ENCODE data around the gene TWF2.

The TWF2 gene

DNA sequence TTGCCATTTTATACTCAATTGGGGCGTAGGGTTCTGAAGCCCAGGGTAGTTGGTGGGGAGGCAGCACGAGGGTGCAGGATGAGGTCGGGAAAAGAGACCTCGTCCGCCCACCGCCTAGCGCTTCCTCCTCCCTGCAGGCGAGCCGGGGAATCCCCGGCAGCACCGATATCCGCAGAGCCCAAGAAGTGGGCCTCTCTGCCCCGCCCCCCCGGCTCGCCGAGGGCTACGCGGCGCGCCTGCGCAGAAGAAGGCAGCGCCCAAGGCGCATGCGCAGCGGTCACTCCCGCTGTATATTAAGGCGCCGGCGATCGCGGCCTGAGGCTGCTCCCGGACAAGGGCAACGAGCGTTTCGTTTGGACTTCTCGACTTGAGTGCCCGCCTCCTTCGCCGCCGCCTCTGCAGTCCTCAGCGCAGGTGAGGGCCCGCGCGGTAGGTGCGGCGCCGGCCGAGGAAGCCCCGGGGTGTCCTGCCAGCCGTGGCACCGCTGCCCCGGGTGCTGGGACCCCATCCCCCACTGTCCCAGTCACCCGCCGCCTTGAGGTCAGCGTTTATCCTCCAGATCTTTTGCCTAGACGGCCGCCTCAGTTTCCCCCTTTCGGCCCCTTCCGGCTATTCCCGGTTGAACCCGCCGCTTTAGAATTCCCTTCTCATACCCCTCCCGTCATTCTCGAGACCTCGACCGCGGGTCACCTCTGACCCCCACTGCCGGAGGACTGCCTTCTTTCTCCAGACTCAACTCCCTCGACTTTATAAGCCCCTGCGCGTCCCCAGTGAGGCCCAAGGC, 40.9 kb downstream of the TWF2 start, which contains the start of gene ALAS1:
Gene ALAS1, plus strand, starts transcription at position 319 of the 784 bp plus-strand sequence. CDS start 1,082 bp downstream, outside the sequence.
- Mint-ChIP-seq H3K36me3 (ENCODE audit: low read depth) (peaks cover 27% of the 10 kb centered on the region), H3K27ac (peak within 1 kb of the TSS; percentile 85), H3K4me1 (ENCODE audit: low read depth) (peaks cover 57% of the 10 kb centered on the region), H3K9me3 (no peaks in the 10 kb centered on the region), H3K4me3 (peak within 1 kb of the TSS; percentile 89), H3K27me3 (no peaks in the 10 kb centered on the region)

DNA sequence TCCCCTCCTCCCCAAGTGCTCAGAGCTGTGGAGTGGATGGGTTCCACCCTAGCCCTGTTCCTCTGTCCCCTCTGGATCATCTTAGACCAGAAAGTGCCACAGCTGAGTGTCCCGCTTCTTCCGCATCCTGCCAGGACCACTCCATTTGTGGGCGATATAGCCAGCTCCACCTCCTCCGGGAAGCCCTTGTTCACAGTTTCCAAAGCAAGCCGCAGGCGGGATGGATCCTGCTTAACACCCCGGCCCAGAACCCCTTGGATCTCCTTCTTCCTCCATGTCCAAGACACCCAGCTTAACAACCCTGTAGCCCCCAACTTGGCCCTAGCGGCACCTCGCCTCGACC, 41.5 kb downstream of the TWF2 start:
- peak overlapping the region; percentile 82 for H3K27ac Mint-ChIP-seq
- peaks cover 24% of the 10 kb centered on the region for H3K36me3 Mint-ChIP-seq (ENCODE audit: low read depth)
- H3K4me1 Mint-ChIP-seq (ENCODE audit: low read depth), result peaks cover 53% of the 10 kb centered on the region
- H3K9me3 Mint-ChIP-seq, result no peaks in the 10 kb centered on the region
- no peaks in the 10 kb centered on the region for H3K27me3 Mint-ChIP-seq
- peak overlapping the region; percentile 89 for H3K4me3 Mint-ChIP-seq

DNA sequence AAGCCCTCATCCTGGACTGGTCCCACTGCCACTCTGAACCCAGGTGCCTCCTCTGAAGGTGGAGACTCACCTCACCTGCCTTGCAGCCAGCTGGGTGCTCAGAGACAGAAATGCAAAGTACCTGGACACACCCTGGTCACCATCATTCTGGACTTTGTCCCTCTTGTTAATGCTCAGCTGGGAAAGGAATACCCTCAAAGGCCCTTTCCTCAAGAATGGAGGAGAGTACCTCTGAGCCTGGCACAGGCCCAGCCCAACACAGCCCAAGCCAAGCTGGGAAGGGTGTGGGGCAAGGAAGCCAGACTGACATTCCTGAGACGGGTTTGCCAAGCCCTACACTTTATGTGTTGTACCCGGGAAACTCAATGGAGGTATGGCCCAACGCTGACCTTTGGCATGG, 42.0 kb downstream of the TWF2 start:
- H3K9me3 Mint-ChIP-seq, result no peaks in the 10 kb centered on the region
- H3K27me3 Mint-ChIP-seq, result no peaks in the 10 kb centered on the region
- H3K27ac Mint-ChIP-seq, result no peak overlapping the region
- H3K4me1 Mint-ChIP-seq (ENCODE audit: low read depth), result peaks cover 48% of the 10 kb centered on the region
- H3K4me3 Mint-ChIP-seq, result no peak overlapping the region
- peaks cover 21% of the 10 kb centered on the region for H3K36me3 Mint-ChIP-seq (ENCODE audit: low read depth)

DNA sequence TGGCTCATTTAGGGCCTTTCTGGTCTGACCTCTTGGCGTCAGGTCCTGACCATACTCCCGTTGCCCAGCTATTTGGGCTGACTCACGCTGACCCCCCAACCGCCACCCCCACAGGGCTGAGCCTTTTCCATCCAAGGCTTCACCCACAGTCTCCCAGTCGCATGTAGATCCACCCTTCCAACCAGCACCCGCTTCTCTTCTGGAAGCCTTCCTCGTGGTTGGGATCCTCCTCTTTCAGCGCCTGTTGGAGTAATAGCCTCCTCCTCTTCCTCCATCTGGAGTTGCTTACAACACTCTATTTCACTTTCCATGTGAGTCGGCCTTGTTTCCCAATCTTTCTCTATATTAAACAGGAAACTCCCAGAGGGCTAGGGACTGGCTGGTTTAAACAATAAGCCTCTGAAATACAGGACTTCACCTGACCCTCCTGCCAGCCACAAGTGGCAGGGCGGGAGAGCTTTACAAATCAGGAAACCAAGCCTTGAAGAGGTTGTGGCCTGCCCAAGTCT, 43.1 kb downstream of the TWF2 start:
- H3K4me3 Mint-ChIP-seq, result no peak overlapping the region
- H3K9me3 Mint-ChIP-seq, result no peaks in the 10 kb centered on the region
- no peak overlapping the region for H3K27ac Mint-ChIP-seq
- H3K27me3 Mint-ChIP-seq, result no peaks in the 10 kb centered on the region
- peaks cover 38% of the 10 kb centered on the region for H3K4me1 Mint-ChIP-seq (ENCODE audit: low read depth)
- peaks cover 13% of the 10 kb centered on the region for H3K36me3 Mint-ChIP-seq (ENCODE audit: low read depth)

DNA sequence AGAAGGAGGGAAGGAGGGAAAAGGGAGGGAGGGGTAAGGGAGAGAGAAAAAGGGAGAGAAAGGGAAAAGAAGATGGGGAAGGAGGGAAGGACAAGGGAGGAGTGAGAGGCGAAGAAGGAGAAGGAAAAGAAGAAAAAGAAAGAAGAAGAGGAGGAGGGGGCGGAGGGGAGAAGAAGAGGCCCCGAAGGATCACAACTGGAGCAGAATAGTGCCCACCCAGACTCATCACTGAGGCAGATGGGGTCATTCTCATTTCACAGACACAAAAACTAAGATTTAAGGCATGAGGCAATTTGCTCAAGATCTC, 43.7 kb downstream of the TWF2 start:
- Mint-ChIP-seq H3K4me3 (no peak overlapping the region), H3K4me1 (ENCODE audit: low read depth) (peaks cover 34% of the 10 kb centered on the region), H3K9me3 (no peaks in the 10 kb centered on the region), H3K36me3 (ENCODE audit: low read depth) (peaks cover 10% of the 10 kb centered on the region), H3K27ac (no peak overlapping the region), H3K27me3 (no peaks in the 10 kb centered on the region)

DNA sequence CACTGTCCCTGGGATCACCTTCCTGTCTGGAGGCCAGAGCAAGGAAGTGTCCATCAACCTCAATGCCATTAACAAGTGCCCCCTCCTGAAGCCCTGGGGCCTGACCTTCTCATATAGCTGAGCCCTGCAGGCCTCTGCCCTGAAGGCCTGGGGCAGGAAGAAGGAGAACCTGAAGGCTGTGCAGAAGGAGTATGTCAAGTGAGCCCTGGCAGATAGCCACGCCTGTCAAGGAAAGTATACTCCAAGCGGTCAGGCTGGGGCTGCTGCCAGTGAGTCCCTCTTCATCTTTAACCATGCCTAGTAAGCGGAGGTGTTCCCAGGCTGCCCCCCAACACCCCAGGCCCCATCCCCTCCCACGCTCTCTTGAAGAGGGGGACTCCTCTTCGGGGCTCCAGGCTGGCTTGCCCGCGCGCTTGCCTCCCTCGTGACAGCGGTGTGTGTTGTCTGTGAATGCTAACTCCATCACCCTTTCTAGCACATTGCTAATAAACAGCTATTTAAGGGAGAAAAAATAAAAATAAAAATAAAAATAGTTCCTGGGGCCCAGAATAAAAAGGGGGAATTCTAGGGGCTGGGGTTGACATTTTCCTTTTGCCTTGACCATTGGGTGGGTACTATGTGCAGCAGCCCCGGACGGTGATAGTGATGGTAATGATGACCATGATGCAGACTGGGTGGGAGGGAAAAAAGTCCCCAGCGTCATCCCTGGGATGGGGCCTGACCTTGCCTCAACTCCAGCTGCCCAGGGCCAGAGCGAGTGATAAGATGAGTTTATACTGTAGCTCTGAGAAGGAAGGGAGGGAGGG, 44.3 kb downstream of the TWF2 start:
- H3K27ac Mint-ChIP-seq, result no peak overlapping the region

DNA sequence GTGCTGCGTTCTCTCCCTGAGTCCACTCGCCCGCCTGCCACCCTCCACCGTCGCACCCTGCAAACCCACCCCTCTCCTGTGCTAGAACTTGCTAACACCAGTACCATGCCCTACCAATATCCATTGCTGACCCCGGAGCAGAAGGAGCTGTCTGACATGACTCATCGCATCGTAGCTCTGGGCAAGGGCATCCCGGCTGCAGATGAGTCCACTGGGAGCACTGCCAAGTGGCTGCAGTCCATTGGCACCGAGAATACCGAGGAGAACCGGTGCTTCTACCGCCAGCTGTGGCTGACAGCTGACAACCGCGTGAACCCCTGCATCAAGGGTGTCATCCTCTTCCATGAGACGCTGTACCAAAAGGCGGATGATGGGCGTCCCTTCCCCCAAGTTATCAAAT, 45.9 kb downstream of the TWF2 start:
- Mint-ChIP-seq H3K4me3 (no peak overlapping the region), H3K9me3 (no peaks in the 10 kb centered on the region), H3K27ac (no peak overlapping the region), H3K4me1 (ENCODE audit: low read depth) (peaks cover 19% of the 10 kb centered on the region), H3K36me3 (ENCODE audit: low read depth) (no peaks in the 10 kb centered on the region), H3K27me3 (no peaks in the 10 kb centered on the region)

More for the DNA sequence above, 44.3 kb downstream of the TWF2 start:
- H3K4me1 Mint-ChIP-seq (ENCODE audit: low read depth), result peaks cover 31% of the 10 kb centered on the region
- H3K36me3 Mint-ChIP-seq (ENCODE audit: low read depth), result peaks cover 6% of the 10 kb centered on the region
- no peaks in the 10 kb centered on the region for H3K27me3 Mint-ChIP-seq
- no peak overlapping the region for H3K4me3 Mint-ChIP-seq
- H3K9me3 Mint-ChIP-seq, result no peaks in the 10 kb centered on the region

DNA sequence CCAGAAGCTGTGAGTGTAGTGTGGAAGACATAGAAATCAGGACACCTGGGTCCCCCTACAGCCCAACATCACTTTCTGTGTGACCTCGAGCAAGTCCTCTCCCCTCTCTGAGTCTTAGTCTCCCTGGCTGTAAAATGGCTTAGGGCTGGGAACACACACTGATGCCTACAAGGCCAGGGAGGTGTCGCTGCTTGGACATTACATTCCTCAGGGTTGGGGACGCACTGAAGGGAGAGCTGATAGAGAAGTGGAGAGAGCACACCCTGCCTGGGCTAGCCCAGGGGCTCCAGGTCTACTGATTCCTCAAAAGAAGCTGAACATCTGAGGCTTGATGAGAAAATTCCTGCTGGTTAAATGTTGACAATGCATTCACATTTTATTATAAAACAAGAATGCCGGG, 47.3 kb downstream of the TWF2 start:
- Mint-ChIP-seq H3K27me3 (no peaks in the 10 kb centered on the region), H3K27ac (no peak overlapping the region), H3K4me1 (ENCODE audit: low read depth) (peaks cover 7% of the 10 kb centered on the region), H3K36me3 (ENCODE audit: low read depth) (no peaks in the 10 kb centered on the region), H3K9me3 (no peaks in the 10 kb centered on the region), H3K4me3 (no peak overlapping the region)

DNA sequence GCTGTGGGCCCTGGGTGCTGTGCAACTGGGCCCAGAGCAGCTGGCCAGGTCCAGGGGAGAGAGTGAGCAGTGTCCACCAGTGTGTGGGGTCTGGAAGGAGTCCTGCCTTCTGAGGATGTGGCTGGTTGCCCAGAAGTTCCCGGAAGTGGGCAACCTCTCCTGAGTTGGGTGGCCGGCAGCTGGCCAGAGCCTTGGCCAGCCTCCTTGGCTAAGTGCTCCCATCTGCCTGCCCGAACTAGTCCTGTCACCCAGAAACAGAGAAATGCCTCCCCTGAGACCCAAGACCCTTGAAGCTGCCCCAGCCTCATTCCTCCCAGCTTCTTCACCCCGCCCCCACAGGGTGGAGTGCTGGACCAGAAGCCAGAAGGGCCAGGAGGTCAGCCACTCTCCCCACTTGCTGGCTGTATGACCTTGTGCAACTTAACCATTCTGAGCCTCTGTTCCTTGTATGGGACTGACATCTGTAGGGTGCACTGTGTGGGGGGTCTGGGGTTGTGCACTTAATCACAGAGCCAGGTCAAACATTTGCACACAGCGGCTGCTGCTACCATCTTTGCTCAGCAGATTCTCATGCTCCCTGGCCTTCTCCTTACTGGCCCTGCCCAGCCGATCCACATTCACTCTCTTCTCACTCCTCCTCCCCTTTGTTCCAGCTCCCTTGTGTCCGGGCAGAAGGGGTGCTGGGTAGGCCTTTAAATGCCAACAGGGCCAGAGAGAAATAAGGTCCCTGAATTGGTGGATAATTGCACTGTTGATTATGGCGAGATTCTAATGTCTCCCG, 48.5 kb downstream of the TWF2 start:
- H3K4me1 Mint-ChIP-seq (ENCODE audit: low read depth), result no peaks in the 10 kb centered on the region
- H3K4me3 Mint-ChIP-seq, result no peak overlapping the region
- H3K27ac Mint-ChIP-seq, result no peak overlapping the region
- H3K36me3 Mint-ChIP-seq (ENCODE audit: low read depth), result no peaks in the 10 kb centered on the region
- H3K9me3 Mint-ChIP-seq, result no peaks in the 10 kb centered on the region
- no peaks in the 10 kb centered on the region for H3K27me3 Mint-ChIP-seq

DNA sequence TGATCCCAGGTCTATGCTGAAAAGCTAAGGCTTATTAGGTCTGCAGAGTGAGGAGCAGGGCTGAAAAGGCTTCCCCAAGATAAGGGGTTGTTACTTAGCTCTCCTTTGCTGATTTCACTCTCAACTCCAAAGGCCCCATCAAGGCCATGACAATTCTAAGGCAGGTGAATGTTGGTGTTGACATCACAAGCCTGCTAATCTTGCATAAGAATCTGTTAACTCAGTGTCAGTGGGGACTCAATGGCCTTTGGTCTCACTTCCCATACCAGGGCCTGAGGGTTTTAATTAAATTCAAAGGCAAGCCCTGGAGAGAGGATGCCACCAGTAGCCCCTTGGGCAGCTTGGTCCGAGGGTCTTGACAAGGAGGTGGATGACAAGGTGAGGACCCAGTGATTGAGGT, 50.4 kb downstream of the TWF2 start:
- H3K27me3 Mint-ChIP-seq, result no peaks in the 10 kb centered on the region
- no peaks in the 10 kb centered on the region for H3K4me1 Mint-ChIP-seq (ENCODE audit: low read depth)
- no peak overlapping the region for H3K27ac Mint-ChIP-seq
- no peaks in the 10 kb centered on the region for H3K36me3 Mint-ChIP-seq (ENCODE audit: low read depth)
- no peaks in the 10 kb centered on the region for H3K9me3 Mint-ChIP-seq
- H3K4me3 Mint-ChIP-seq, result no peak overlapping the region

DNA sequence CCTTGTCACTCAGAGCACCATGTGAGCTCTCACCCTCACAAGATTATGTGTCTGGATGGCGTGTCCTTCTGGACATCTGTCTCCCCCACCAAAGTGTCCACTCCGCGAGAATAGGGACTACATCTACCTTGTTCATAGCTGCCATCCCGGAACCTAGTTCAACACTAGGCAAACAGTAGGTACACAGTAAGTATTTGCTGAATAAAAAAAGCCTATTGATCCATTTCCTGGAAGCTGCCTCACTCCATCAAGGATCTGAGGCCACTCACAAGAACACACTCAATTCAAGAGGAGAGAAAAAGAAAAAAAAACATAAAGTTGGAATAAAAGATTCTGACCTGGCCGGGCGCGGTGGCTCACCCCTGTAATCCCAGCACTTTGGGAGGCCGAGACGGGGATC, 52.2 kb downstream of the TWF2 start:
- Mint-ChIP-seq H3K4me1 (ENCODE audit: low read depth) (peaks cover 5% of the 10 kb centered on the region), H3K27me3 (no peaks in the 10 kb centered on the region), H3K4me3 (no peak overlapping the region), H3K9me3 (no peaks in the 10 kb centered on the region), H3K27ac (no peak overlapping the region), H3K36me3 (ENCODE audit: low read depth) (no peaks in the 10 kb centered on the region)

DNA sequence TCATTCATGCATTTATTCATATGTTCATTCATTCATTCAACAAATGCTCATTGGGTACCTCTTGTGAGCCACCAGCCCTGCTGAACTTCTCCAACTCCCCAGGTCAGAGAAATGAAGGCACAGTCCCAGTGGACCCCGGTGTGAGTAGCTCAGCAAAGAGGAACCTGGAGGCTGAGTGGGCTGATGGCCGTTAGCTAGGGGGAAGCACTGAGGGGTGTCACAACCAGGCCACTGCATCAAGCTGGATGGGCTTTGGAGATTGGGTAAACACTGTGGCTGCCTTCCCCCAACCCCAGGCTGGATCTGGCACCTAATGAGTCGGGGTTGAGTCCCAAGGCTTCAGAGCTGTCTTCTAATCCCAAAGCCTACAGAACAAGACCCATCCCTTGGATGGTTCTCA, 53.1 kb downstream of the TWF2 start:
- H3K4me1 Mint-ChIP-seq (ENCODE audit: low read depth), result peaks cover 5% of the 10 kb centered on the region
- no peaks in the 10 kb centered on the region for H3K27me3 Mint-ChIP-seq
- no peak overlapping the region for H3K27ac Mint-ChIP-seq
- no peaks in the 10 kb centered on the region for H3K36me3 Mint-ChIP-seq (ENCODE audit: low read depth)
- H3K9me3 Mint-ChIP-seq, result no peaks in the 10 kb centered on the region
- H3K4me3 Mint-ChIP-seq, result no peak overlapping the region

DNA sequence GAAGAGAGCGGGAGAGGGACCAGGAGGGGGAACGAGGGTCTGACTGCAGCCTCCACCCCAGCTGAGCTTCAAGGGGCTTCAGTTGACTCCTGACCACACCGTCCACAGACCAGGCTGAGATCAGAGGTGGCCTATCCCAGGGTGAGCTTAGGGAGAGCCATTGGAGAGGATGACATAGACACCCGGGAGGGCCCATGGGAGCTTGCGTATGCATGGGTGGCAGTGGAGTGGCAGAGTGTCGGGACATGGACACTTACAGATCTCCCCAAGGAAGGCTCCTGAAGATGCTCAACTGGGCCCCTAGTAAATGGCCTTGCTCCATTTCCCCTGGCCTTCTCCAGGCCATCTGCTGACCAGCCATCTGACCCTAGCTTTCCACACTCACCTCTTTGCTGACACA, 53.6 kb downstream of the TWF2 start:
- Mint-ChIP-seq H3K4me3 (no peak overlapping the region), H3K36me3 (ENCODE audit: low read depth) (no peaks in the 10 kb centered on the region), H3K27ac (no peak overlapping the region), H3K9me3 (no peaks in the 10 kb centered on the region), H3K4me1 (ENCODE audit: low read depth) (peaks cover 5% of the 10 kb centered on the region), H3K27me3 (no peaks in the 10 kb centered on the region)

DNA sequence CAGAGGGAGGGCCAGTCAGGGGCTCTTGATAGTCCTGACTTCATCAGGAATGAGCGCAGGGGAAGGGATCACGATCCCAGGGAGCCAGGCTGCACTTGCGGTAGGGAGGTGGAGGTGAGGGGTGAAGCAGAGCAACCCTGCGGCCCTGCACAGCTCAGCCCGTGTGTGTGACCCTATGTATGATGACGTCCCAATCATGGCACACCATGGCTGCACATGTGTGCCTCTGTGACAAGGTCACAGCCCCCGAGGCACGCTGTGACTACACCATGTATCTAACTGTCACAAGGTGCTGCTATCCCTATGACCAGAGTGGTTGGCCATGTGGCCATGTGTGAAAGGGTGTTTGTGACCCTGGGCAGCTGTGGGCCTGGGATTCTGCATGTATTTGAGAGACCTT, 54.3 kb downstream of the TWF2 start:
- Mint-ChIP-seq H3K27me3 (no peaks in the 10 kb centered on the region), H3K9me3 (no peaks in the 10 kb centered on the region), H3K27ac (no peak overlapping the region), H3K4me3 (no peak overlapping the region), H3K4me1 (ENCODE audit: low read depth) (peaks cover 5% of the 10 kb centered on the region), H3K36me3 (ENCODE audit: low read depth) (no peaks in the 10 kb centered on the region)
